ENCODE results near the gene SCRT2.

SCRT2 gene

GRCh38 chr20:676315-676937 is 824 bp upstream of the SCRT2 start:
- H3K36me3 ChIP-seq (ENCODE audit: insufficient read depth, low read length) = no peaks in the 10 kb centered on the region
- no peaks in the 10 kb centered on the region for H3K9me3 ChIP-seq (ENCODE audit: low read length)
- peak overlapping the region; percentile 48 for H3K4me3 ChIP-seq (ENCODE audit: low read length)
- peak overlapping the region; percentile 55 for H2AFZ ChIP-seq (ENCODE audit: low read depth, low read length)
- H3K4me1 ChIP-seq (ENCODE audit: insufficient read depth, low read length) = peaks cover 15% of the 10 kb centered on the region
- H3K27me3 ChIP-seq (ENCODE audit: insufficient read depth, low read length) = peaks cover 49% of the 10 kb centered on the region

DNA sequence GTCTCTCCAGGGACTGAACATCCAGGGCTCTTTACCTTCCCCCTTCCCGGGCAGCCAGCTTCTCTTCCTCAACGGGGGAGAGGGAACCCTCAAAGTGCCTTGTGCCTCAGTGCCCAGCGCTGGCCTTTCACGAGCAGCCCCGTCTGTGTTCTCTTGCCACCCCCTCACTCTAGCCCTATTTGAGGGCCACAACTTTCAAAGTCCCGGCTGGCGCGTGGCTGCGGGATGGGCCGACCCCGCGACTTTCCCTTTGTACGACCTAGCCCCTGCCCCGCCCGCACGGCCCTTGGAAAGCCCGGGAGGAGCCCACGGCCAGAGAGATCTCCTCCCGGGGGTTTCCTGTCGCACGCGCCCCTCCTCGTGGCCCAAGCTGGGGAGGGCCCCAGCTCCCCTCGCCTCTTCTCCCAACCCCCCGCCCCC is 559 bp downstream of the SCRT2 start:
- Histone ChIP-seq H3K4me3 (ENCODE audit: low read length) (peak overlapping the region; percentile 48), H2AFZ (ENCODE audit: low read depth, low read length) (no peak overlapping the region), H3K27me3 (ENCODE audit: insufficient read depth, low read length) (peaks cover 45% of the 10 kb centered on the region), H3K36me3 (ENCODE audit: insufficient read depth, low read length) (no peaks in the 10 kb centered on the region), H3K4me1 (ENCODE audit: insufficient read depth, low read length) (peaks cover 15% of the 10 kb centered on the region), H3K9me3 (ENCODE audit: low read length) (no peaks in the 10 kb centered on the region)

- Histone ChIP-seq H3K4me1 (ENCODE audit: insufficient read depth, low read length) (peaks cover 15% of the 10 kb centered on the region), H2AFZ (ENCODE audit: low read depth, low read length) (no peak overlapping the region), H3K36me3 (ENCODE audit: insufficient read depth, low read length) (no peaks in the 10 kb centered on the region), H3K27me3 (ENCODE audit: insufficient read depth, low read length) (peaks cover 38% of the 10 kb centered on the region), H3K4me3 (ENCODE audit: low read length) (peak overlapping the region; percentile 48), H3K9me3 (ENCODE audit: low read length) (no peaks in the 10 kb centered on the region)
Observed at GRCh38 chr20:673603-674001, 2.0 kb downstream of the SCRT2 start.

GRCh38 chr20:672963-673602 is 2.5 kb downstream of the SCRT2 start:
- peaks cover 36% of the 10 kb centered on the region for H3K27me3 ChIP-seq (ENCODE audit: insufficient read depth, low read length)
- H2AFZ ChIP-seq (ENCODE audit: low read depth, low read length) = no peak overlapping the region
- H3K4me1 ChIP-seq (ENCODE audit: insufficient read depth, low read length) = peaks cover 15% of the 10 kb centered on the region
- no peaks in the 10 kb centered on the region for H3K9me3 ChIP-seq (ENCODE audit: low read length)
- no peaks in the 10 kb centered on the region for H3K36me3 ChIP-seq (ENCODE audit: insufficient read depth, low read length)
- peak overlapping the region; percentile 8 for H3K4me3 ChIP-seq (ENCODE audit: low read length)

DNA sequence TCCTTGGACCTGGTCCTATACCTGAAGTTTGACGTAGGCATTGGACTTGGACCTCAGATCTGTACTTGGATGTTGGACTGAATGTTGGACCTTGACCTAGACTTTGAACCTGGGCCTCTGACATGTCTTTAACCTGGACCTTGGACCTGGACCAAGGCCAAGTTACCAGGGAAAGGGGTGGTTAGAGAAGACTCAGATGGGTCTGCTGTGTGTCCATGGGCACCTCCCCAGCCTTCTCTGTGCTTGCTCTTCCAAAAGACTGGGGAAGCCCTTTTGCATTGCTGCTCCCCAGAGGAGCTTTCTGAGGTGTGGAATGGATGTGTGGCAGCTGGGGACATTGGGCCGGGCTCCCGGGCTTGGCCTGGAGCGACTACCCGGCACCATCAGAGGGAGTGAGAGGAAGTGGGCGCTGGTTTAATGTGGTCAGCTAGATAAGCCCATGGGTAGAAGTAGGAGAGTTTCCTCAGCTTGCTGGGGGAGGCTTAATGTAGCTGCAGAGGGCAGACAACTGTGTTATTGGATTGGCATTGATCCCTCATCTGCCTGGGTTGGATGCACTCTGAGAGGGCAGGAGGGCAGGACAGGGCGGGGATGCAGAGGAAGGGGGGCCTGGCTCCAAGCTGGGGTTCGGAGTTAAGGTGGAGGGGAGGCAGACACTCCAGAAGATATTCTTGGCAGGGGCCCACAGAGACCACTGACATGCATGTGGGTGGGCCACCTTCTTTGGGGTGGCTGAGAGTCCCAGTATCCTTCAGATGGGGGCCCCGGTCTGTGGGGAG is 4.2 kb downstream of the SCRT2 start:
- no peaks in the 10 kb centered on the region for H3K36me3 ChIP-seq (ENCODE audit: insufficient read depth, low read length)
- peaks cover 9% of the 10 kb centered on the region for H3K4me1 ChIP-seq (ENCODE audit: insufficient read depth, low read length)
- no peaks in the 10 kb centered on the region for H3K9me3 ChIP-seq (ENCODE audit: low read length)
- H3K4me3 ChIP-seq (ENCODE audit: low read length) = no peak overlapping the region
- no peak overlapping the region for H2AFZ ChIP-seq (ENCODE audit: low read depth, low read length)
- peaks cover 32% of the 10 kb centered on the region for H3K27me3 ChIP-seq (ENCODE audit: insufficient read depth, low read length)

DNA sequence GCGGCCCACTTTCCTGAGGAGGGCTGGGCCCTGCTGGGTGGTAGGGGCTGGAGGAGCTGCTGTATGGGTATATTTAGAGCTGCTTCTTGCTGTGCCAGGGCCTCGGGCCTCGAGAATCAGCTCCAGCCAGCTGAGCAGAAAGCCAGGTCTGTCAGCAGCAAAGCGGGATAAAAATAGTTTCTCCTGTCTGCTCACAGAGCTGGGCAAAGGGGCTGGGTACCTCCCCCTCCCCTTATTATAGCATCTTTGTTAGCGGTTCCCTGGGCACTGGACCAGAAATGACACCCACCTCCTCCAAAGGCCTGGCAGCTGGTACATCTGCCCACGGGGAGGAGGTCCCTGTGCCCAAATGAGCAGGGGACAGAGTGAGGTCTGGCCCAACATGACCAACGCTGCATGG is 6.0 kb downstream of the SCRT2 start:
- Histone ChIP-seq H2AFZ (ENCODE audit: low read depth, low read length) (no peak overlapping the region), H3K36me3 (ENCODE audit: insufficient read depth, low read length) (no peaks in the 10 kb centered on the region), H3K4me3 (ENCODE audit: low read length) (no peak overlapping the region), H3K9me3 (ENCODE audit: low read length) (no peaks in the 10 kb centered on the region), H3K27me3 (ENCODE audit: insufficient read depth, low read length) (peaks cover 44% of the 10 kb centered on the region), H3K4me1 (ENCODE audit: insufficient read depth, low read length) (no peaks in the 10 kb centered on the region)

DNA sequence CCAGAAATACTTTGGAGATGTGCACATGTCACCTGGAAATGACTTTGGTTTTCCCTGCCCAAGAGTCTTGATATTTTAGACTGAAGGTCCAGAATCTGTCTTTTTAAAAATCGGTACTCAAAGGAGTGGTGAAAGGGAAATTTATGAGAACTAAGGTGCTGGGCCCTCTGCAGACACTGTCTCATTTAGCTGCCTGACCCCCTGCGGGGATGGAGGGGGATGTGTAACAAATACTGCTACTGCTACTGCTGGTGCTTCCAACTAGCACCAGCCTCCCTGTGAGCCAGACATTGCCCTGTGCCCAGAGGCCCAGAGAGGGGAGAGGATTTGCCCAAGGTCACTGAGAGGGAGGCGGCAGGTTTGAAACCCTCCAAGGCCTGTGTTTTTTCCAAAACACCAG is 7.0 kb downstream of the SCRT2 start:
- H3K27me3 ChIP-seq (ENCODE audit: insufficient read depth, low read length) = peaks cover 38% of the 10 kb centered on the region
- no peaks in the 10 kb centered on the region for H3K9me3 ChIP-seq (ENCODE audit: low read length)

GRCh38 chr20:668050-668449 is 7.6 kb downstream of the SCRT2 start:
- Histone ChIP-seq H3K4me1 (ENCODE audit: insufficient read depth, low read length) (no peaks in the 10 kb centered on the region), H3K9me3 (ENCODE audit: low read length) (no peaks in the 10 kb centered on the region), H3K36me3 (ENCODE audit: insufficient read depth, low read length) (no peaks in the 10 kb centered on the region), H2AFZ (ENCODE audit: low read depth, low read length) (no peak overlapping the region), H3K27me3 (ENCODE audit: insufficient read depth, low read length) (peaks cover 32% of the 10 kb centered on the region), H3K4me3 (ENCODE audit: low read length) (no peak overlapping the region)

More for the DNA sequence above, 7.0 kb downstream of the SCRT2 start:
- Histone ChIP-seq H2AFZ (ENCODE audit: low read depth, low read length) (no peak overlapping the region), H3K36me3 (ENCODE audit: insufficient read depth, low read length) (no peaks in the 10 kb centered on the region), H3K4me3 (ENCODE audit: low read length) (no peak overlapping the region), H3K4me1 (ENCODE audit: insufficient read depth, low read length) (no peaks in the 10 kb centered on the region)

DNA sequence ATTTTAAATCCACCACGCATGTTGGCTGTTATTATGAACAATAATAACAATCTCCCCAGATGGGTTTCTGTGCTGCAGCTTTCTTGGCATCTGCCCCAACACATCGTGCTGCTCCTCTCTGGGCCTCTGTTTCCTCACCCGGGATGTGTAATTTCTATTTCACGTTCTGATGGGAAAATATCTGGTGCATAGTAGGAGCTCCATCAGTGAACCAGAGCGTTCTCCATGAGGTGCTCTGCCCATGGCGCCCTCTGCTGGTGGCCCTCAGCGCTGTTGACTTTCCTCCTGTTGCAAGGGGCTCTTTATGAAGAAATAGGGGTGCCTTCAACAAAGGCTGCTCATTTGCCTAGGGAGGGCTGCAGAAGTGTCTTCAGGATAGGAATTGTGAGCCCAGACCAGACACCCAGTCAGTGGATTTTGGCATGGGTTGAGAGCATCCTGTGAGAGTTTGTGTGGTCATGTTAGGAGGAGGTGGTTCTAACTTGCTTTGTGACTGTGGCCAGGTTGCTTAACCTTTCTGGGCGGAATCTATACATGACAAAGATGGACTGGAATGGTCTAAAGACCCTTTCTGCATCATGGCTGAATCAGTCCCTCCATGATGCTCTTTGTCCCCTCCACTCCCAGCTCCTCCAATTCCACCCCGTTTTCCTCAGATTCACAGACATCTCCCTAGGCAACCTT is 8.1 kb downstream of the SCRT2 start:
- Histone ChIP-seq H3K4me1 (ENCODE audit: insufficient read depth, low read length) (no peaks in the 10 kb centered on the region), H3K27me3 (ENCODE audit: insufficient read depth, low read length) (peaks cover 34% of the 10 kb centered on the region), H3K36me3 (ENCODE audit: insufficient read depth, low read length) (no peaks in the 10 kb centered on the region), H3K4me3 (ENCODE audit: low read length) (no peak overlapping the region), H2AFZ (ENCODE audit: low read depth, low read length) (no peak overlapping the region), H3K9me3 (ENCODE audit: low read length) (no peaks in the 10 kb centered on the region)

GRCh38 chr20:666877-667276 is 8.7 kb downstream of the SCRT2 start:
- Histone ChIP-seq H3K4me1 (ENCODE audit: insufficient read depth, low read length) (peaks cover 6% of the 10 kb centered on the region), H2AFZ (ENCODE audit: low read depth, low read length) (no peak overlapping the region), H3K9me3 (ENCODE audit: low read length) (no peaks in the 10 kb centered on the region), H3K36me3 (ENCODE audit: insufficient read depth, low read length) (no peaks in the 10 kb centered on the region), H3K27me3 (ENCODE audit: insufficient read depth, low read length) (peaks cover 34% of the 10 kb centered on the region), H3K4me3 (ENCODE audit: low read length) (no peak overlapping the region)

- no peaks in the 10 kb centered on the region for H3K36me3 ChIP-seq (ENCODE audit: insufficient read depth, low read length)
- peaks cover 6% of the 10 kb centered on the region for H3K4me1 ChIP-seq (ENCODE audit: insufficient read depth, low read length)
- no peaks in the 10 kb centered on the region for H3K9me3 ChIP-seq (ENCODE audit: low read length)
- no peak overlapping the region for H2AFZ ChIP-seq (ENCODE audit: low read depth, low read length)
- peaks cover 41% of the 10 kb centered on the region for H3K27me3 ChIP-seq (ENCODE audit: insufficient read depth, low read length)
- no peak overlapping the region for H3K4me3 ChIP-seq (ENCODE audit: low read length)
Observed at GRCh38 chr20:665276-665675, 10.3 kb downstream of the SCRT2 start.

DNA sequence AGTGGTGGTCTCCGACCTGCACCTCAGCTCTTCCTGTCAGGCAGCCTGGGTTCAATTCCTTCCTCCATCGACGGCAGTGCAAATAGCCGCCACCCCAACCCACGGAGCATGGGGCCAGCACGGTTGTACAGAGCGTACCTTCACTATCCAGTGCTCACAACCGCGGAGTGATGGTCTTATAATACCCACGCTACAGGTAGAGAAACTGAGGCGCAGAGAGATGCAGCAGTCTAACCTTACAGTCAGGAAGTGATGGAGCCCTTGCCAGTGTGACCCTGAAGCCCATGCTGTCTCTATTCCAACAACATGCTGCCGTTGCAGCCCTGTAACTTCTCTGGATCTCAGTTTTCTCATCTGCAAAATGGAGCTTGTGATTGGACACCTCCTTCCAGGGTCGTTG is 11.0 kb downstream of the SCRT2 start:
- H3K27me3 ChIP-seq (ENCODE audit: insufficient read depth, low read length) = peaks cover 38% of the 10 kb centered on the region
- H3K4me1 ChIP-seq (ENCODE audit: insufficient read depth, low read length) = peaks cover 6% of the 10 kb centered on the region
- no peaks in the 10 kb centered on the region for H3K9me3 ChIP-seq (ENCODE audit: low read length)
- no peak overlapping the region for H3K4me3 ChIP-seq (ENCODE audit: low read length)
- H3K36me3 ChIP-seq (ENCODE audit: insufficient read depth, low read length) = no peaks in the 10 kb centered on the region
- H2AFZ ChIP-seq (ENCODE audit: low read depth, low read length) = no peak overlapping the region

- no peak overlapping the region for H3K4me3 ChIP-seq (ENCODE audit: low read length)
- H3K36me3 ChIP-seq (ENCODE audit: insufficient read depth, low read length) = no peaks in the 10 kb centered on the region
- no peak overlapping the region for H2AFZ ChIP-seq (ENCODE audit: low read depth, low read length)
- peaks cover 6% of the 10 kb centered on the region for H3K4me1 ChIP-seq (ENCODE audit: insufficient read depth, low read length)
- no peaks in the 10 kb centered on the region for H3K9me3 ChIP-seq (ENCODE audit: low read length)
- H3K27me3 ChIP-seq (ENCODE audit: insufficient read depth, low read length) = peaks cover 38% of the 10 kb centered on the region
Observed at GRCh38 chr20:664151-664550, 11.5 kb downstream of the SCRT2 start.
